GM18867 (cell line): ENCODE data around the gene REV1.
"Not testable (repeated sequence)": the region's sequence is repeated elsewhere in the genome, so short reads cannot be mapped to it uniquely, and the experiment has no call there.

ENCODE experiments used
- ATAC-seq: cut with Tn5 transposase; IDR thresholded peaks from one replicate; pipeline ENCODE4 v1.9.1; 2021; ENCODE audit warnings: mild to moderate bottlenecking, moderate library complexity; ENCODE audit not compliant: unreplicated experiment

The REV1 gene

DNA sequence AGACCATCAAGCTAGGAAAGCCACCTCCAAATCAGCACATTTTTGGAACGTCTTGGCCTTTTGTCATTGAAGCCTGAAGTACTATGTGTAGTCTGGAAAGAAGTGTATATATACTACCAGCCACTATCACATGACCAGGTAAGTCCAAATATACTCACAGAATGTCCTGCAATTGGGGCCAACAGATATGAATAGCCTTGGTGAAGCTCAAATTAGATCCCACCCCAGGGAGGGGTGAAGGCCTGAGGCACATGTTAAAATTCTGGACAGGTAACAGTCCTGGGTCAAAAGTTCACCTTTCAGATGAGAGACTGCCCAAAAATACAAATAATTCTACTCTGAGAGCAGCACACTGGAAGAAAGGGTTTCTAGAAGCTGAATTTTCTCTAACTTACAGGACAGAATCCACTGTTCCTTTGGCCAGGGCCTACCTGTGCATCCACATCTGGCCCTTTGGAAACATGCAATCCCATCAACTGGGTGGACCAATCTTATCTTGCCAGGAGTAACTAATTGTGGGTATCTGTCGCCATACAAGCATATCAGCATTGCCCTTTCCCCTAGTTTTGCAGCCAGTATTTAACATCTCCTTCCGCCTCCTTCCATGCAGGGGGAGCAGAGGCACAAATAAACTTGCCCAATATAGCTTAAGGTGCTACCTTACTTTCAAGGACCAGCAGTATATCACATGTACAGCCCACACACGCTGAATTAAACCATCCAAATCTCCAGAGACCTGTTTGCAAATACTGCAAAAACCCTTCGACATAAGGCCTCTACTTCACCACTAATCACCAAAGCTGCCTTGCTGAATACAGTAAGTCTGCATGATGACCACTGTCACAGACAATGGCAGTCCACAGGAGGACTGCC, 84.8 kb downstream of the REV1 start:
- ATAC-seq, result no peak

DNA sequence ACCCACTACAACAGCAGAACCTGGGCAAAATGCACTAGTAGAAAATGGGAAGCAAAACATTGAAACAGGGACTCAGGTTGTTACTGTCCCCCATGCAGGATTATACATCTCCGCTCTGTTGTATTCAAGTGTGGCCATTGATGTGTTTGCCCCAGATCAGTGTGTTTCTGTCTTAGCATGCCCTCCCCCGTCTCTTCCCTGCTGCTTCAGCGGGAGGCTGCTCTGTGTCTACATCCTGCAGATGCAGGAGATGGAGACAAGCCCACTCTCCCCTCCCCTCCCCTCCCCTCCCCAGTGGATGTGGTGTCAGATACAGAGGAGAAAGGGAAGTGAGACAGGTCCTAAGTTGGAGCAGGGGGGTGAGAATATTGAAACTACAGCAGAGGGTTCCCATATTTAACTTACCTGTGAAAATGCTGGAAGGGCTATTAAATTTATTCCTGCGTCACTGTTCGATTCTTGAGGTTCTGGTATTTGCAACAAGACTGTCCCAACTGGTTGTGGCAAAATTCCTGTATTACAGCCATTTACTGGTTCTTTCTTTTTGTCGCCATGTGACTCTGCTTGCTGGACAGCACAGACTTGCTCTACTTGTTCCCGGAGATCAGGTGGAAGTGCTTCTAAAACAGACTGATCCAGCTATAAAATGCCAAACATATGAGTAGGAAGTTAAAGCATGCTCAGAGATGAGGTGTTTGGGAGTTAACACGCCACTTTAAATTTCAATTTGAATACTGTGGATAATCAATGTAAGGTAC, 85.6 kb downstream of the REV1 start:
- ATAC-seq, result no peak

GRCh38 chr2:99403524-99403923, 86.3 kb downstream of the REV1 start:
- no peak for ATAC-seq

- no peak for ATAC-seq
Measured at GRCh38 chr2:99403084-99403483, 86.7 kb downstream of the REV1 start.

DNA sequence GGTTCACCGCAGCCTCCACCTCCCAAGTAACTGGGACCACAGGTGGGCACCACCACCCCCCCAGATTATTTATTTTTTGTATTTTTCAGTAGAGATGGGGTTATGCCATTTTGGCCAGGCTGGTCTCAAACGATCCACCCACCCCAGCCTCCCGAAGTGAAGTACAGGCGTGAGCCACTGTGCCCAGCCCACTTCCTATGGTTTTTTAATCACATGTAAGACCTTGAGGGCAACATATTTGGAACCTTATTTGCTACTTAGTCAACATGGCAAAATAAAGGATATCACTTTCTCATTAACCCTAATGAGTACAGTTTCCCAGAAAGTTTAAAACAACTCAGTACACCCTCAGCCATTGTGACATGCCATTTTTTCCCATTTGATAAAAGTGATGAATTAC, 88.0 kb downstream of the REV1 start:
- no peak for ATAC-seq

- no peak for ATAC-seq
Measured at GRCh38 chr2:99399795-99400194, 90.0 kb downstream of the REV1 start.

- ATAC-seq, result no peak
Measured at GRCh38 chr2:99399063-99399462, 90.8 kb downstream of the REV1 start.

DNA sequence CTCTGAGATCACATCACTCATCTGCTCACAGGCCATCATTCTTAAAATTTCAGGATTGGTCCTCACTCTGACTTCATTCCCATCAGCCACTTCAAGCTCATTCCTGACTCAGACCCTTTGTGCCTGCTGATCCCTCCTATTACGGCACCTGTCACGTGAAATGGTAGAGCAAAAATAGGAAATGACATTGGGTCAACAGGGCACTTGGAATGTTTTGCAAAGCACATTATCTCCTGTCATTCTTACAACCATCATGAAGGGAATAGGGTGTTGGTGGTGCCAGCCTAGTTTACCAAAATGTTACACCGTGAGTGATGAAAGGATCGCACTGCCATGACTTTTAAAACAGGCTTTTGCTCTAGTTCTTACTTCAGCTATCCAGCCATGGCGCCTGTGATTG, 91.5 kb downstream of the REV1 start:
- ATAC-seq, result no peak

- no peak for ATAC-seq
Measured at GRCh38 chr2:99397266-99397920, 92.4 kb downstream of the REV1 start.

- no peak for ATAC-seq
Measured at GRCh38 chr2:99395589-99396130, 94.2 kb downstream of the REV1 start.

DNA sequence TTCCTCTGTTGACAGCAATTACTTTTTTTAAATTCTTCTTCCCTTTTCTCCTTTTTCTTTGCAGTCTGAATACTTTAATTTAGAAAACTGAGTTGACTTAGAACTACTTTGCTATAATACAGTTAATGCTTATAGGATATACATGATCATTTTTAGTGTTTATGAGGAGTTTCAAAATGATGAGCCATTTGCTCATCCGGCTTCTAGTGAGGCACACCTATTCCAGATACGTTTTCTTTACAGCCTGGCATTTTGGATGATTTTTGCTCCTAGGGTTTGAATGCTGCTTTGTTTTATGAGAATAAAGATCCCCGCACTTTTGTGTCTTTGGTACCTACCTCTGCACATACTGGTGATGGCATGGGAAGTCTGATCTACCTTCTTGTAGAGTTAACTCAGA, 99.9 kb downstream of the REV1 start:
- ATAC-seq, result no peak

DNA sequence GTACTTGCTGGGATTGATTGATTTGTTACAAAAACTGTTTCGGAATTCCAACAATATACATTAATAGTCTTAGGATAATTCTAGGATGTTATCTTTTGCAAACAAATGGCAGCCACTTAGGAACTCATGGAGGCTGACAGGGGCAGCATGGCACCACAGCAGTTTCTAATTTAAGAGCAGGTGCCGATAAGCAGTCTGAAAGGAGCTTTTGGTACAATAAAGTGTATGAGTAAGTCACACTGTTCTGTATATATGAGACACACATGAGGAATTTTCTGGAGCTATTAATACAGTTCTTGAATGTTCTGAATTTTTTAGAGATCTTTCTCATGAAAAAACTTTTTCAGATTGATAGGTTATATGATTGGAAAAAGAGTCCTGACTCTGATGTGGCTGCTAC, 100.4 kb downstream of the REV1 start:
- no peak for ATAC-seq

GRCh38 chr2:99388892-99389291, 100.9 kb downstream of the REV1 start:
- no peak for ATAC-seq

DNA sequence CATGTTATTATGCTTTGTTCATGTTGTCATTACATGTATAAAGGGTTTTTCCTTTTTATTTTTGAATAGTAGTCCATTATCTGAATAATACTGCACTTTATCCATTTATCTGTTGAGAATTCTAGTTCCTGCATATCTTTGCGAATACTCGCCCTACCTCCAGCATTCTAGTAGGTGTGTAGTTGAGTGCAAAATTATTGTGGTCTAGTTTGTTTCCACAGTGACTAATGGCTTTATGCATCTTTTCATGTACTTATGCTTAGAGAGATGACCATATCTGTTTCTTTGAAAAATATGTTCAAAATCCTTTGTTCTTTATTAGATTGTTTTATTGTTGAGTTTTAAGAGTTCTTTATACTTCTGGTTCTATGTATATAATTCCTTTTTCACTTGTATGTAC, 103.8 kb downstream of the REV1 start:
- no peak for ATAC-seq

DNA sequence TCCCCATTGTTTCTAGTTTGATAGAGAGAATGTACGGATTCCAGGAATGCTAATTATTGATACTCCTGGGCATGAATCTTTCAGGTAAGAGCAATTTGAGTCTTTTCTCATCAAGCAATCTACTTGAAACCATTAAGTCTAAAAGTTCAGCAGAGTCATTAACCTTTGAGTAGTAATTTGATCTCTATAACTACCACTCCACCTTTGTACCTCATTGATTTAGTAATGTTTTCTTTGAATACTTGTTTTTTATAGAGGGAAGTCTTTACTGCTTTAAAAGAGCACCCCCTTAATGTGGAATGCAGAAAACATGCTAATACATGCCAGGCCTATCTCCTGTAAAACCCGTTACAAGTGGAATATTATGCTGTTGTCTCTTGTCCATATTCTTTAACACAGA, 107.7 kb downstream of the REV1 start:
- ATAC-seq, result no peak

- ATAC-seq, result peak; percentile 45
Measured at GRCh38 chr2:99380376-99381010, 109.3 kb downstream of the REV1 start.

DNA sequence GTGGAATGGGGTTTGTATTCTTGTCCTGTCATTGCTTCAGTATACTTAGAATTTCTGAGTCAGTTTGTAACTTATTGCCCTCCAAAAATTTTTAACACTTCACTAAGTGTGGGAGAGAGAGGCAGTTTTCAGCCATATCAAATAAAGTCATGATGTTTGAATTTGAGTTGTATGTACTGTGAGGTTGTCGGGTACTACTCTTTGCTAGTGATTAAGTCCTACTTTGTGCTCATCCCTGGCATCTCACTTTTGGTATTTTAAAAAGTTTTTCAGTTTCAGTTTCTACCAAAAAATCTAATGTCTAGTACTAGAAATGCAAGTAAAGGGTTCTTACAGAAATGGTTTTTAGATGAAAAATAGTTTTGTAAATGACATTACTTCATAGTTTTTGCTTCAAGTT, 111.9 kb downstream of the REV1 start:
- ATAC-seq, result no peak

GRCh38 chr2:99376254-99376864, 113.5 kb downstream of the REV1 start:
- ATAC-seq, result no peak

DNA sequence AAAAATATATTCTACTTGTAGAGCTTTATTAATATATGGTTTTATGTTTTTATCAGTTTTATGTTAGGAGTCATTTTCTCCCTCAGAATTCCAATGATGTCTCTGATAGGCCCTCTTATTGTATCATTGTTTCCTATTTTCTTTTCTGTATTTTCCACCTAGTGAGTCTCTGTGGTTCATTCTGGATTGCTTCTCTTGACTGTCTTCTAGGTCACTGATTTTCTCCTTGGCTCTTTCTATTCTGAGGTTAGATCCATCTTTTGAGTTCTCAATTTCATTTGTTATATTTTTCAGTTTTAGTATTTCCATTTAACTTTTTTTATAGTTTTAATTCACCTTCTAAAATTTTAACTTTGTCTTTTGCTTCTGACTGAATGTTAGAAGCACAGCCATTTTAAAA, 115.1 kb downstream of the REV1 start:
- no peak for ATAC-seq

GRCh38 chr2:99373144-99373543, 116.7 kb downstream of the REV1 start:
- no peak for ATAC-seq

- not testable (repeated sequence) for ATAC-seq
Measured at GRCh38 chr2:99368854-99369253, 121.0 kb downstream of the REV1 start.
